GM19240 (cell line): ENCODE results near the gene SLC37A3.

Experiments used
- DNase-seq: peaks from one replicate; pipeline ENCODE4 v3.0.0; 2011; ENCODE audit warnings: low spot score; ENCODE audit not compliant: insufficient read length

The SLC37A3 gene

GRCh38 chr7:140402178-140402835 is 4.0 kb upstream of the SLC37A3 start:
- no peak for DNase-seq

- no peak for DNase-seq
These were observed 2.1 kb upstream of the SLC37A3 start for GRCh38 chr7:140400381-140400780.

DNA sequence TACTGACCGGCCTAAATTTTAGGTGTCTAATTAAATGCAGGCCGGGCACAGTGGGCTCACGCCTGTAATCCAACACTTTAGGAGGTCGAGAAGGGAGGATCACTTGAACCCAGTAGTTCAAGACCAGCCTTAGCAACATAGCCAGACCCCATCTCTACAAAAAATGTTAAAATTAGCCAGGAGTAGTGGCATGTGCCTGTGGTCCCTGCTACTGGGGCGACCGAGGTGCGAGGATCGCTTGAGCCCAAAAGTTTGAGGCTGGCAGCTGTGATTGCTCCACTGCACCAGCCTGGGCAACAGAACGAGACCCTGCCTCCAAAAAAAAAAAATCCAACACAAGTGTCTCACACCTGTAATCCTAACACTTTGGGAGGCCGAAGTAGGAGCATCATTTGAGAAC is 491 bp upstream of the SLC37A3 start:
- no peak for DNase-seq

GRCh38 chr7:140393756-140394306 is 4.5 kb downstream of the SLC37A3 start:
- no peak for DNase-seq

- DNase-seq: no peak
These were observed 6.7 kb downstream of the SLC37A3 start for GRCh38 chr7:140391634-140392033.

DNA sequence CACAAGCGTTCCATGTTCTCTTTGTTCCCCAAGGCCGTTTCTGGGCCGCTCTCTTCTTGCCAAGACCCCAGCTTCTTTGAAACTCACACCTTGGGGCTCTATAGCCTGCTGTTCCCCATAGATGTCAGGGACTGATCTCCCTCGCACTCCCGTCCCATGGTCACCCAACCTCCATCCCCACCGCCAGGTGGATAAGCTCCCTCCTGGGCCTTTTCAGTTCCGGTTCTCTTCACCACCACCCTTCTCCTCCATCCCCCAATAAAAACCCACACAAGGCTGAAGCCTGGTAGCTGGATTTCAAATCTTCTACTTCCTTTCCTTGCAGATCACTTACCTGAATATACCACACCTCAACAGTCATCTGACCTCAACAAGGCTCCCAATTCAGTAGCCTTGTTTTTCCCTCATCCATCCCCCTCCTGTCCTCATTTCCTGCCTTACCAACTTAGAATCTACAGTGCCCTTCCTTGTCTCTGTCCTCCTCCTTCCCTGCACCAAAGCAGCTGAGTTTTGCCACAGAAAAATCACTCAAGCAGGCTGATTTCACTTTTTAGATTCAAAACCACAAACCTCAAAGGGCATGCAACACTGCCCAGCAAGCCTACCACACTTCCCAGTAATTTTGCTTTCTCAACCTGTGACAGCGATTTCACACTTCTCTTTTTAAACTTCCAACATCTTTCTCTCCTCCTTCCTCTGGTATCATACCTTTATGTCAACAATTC is 7.7 kb downstream of the SLC37A3 start:
- no peak for DNase-seq

GRCh38 chr7:140390034-140390433 is 8.3 kb downstream of the SLC37A3 start:
- DNase-seq: no peak

DNA sequence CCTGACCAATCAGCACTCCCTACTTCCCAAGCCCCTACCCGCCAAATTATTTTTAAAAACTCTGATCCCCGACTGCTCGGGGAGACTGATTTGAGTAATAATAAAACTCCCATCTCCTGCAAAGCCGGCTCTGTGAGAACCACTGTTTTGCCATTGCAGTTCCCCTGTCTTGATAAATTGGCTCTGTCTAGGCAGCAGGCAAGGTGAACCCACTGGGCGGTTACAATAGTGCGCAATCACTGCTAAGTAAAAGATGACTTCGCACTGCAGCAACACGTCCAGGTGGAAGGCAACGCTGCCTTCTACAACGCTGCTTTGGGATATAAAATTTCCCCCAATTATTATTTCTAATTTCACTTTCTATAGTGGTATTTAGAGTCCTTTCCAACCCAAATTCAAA is 8.9 kb downstream of the SLC37A3 start:
- DNase-seq: no peak

GRCh38 chr7:140384894-140385545 is 13.3 kb downstream of the SLC37A3 start:
- DNase-seq: no peak

DNA sequence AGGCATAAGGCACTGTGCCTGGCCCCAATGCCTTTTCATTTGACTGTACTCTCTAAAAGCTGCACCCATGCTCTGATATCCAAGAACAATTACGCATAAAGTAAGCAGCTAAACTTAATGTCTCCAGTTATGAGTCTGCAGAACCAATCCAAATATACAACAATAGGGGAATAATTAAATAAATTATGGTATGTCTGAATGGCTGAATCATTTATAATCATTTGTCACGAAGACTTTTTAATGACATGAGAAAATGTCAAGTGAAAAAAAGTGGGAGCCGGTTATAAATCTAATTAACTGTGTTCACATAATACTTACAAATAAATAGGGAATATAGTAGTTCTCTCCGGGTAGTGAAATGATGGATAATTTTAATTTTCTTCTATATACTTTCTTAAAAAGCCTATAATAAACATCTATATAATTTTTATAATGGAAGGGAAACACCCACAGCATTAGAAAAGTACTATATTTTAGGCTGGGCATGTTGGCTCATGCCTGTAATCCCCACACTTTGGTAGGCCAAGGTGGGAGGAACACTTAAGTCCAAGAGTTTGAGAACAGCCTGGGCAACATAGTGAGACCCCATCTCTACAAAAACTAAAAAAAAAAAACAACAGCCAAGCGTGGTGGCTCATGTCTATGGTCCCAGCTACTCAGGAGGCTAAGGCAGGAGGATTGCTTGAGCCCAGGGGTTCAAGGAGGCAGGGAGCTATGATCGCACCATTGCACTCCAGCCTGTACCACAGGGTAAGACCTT is 14.2 kb downstream of the SLC37A3 start:
- DNase-seq: no peak

DNA sequence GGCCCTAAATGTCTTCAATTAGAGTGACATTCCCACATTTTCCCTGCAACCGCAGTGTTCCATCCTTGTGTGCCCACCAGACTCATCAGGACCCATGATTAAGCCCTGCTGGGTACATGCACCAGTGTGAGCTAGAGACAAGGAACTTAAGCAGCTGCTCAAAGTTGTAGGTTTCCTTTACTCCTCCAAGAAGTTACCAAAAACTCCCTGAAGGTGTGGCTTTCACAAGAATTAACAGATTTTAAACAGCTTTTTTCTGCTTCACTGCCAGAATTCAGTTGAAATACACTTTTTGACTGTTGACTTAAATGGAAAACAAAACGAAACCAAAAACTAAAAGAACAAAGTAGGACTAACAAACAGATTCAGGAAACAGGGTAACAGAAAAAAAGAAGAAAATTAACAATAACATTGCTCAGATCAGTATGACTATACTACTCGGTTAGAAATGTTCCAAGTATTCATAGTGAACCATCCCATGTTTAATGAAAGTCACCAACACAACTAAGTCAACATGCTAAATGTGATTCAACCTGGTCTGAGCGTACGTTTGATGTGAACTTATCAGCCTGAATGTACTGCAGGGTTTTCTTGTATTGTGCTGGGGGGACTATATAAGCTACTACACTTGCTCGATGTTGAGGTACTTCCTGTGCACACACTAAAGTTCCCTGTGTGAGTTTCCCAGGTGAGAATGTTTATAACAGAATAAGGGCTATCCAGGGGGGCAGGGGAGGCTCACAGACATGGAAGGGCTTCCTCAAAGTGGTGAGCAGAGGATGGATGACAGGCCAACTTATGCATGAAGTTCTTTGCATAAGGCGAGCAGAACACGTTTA is 22.2 kb downstream of the SLC37A3 start:
- DNase-seq: no peak

- DNase-seq: no peak
These were observed 23.0 kb downstream of the SLC37A3 start for GRCh38 chr7:140375323-140375722.

- DNase-seq: no peak
These were observed 29.0 kb downstream of the SLC37A3 start for GRCh38 chr7:140369294-140369693.

- DNase-seq: no peak
These were observed 30.8 kb downstream of the SLC37A3 start for GRCh38 chr7:140367528-140367927.

DNA sequence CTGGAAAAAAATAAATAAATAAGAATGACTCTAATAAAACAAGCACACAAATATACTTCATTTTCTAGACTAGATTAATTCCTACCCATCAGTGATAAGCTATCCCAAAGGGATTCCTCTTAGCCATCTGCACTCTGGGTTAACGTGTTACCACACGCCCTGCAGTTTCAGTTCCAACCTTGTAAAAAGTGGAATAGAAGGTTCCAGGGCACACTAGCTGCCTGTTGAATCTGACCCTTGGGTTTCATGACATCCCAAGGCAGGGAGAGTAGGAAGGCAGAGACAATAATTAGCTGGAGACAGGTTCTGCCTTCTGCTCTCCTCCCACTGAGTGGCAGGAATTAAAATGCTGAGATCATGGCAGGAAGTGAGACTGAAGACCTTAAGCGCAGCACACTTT is 33.5 kb downstream of the SLC37A3 start:
- no peak for DNase-seq

GRCh38 chr7:140360697-140361229 is 37.6 kb downstream of the SLC37A3 start:
- DNase-seq: no peak

DNA sequence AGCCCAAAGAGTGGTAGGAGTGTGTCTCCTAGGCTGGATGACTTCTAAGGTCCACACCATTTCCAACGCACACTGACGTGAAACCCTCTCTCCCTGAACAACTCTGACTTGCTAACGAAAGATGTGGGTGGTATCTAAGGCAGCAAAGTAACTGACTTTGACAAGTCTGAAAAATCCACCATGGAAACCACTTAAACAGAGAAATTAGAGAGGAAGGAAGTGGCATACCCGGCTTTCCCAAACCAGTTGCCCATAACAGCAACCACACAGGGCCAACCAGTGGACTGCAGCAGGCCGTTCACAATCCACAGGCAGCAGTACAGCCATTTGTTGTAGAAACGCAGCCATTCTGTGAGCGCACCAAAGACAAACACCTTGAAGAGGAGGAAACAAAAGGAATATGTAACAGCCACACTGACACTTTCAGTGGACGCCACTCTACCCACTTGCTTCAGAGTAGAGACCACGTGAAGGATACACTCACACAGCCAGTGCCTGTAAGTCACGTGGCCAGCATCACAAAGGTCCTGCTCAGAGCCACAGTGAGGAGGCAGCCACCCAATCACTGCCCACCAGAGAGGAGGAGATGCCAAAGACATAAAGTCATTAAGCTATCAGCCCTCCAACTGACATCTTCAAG is 39.8 kb downstream of the SLC37A3 start:
- no peak for DNase-seq

DNA sequence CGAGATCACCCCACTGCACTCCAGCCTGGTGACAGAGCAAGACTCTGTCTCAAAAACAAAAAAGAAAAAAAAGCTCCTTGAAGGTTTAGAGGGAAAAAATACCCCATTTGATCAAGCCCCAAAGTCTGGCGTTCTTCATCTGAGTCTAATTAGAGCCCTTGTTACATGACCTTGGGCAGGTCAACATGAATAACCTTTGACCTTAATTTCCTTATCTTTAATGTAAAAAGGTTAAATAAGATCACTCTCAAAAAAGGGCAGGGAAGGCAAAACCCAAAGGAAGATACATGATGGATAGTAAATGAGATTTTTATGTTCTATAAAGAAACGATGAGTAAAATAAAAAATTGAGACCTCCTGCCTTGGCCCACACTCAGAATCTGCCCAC is 40.3 kb downstream of the SLC37A3 start:
- no peak for DNase-seq

DNA sequence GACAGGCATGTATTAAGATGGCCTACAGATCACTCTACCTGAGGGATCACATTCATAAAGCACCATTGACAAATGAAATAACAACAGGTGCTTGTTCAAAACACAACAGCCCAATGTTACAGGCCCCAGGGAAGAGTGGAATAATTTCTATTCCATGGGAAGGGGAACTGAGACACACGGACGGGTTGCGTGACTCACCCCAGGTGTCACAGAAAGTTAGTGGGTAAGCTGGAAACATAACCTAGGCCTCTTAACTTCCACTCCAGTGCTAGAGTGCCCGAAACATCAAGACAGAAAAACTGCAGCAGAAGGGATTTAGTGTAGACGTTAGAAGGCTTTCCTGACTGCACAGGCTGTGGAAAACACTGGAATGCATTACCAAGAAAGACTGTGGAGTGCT is 48.3 kb downstream of the SLC37A3 start:
- no peak for DNase-seq
